NCI-H2196 treated with DMSO at 0.1 percent for 48 hours (cell line): ENCODE results near the gene RDH8.

ENCODE experiments used
- DNase-seq: peaks from one replicate; lab custom pipeline; 2025; ENCODE audit not compliant: unreplicated experiment; lab: John Stamatoyannopoulos, UW

Gene RDH8, protein sequence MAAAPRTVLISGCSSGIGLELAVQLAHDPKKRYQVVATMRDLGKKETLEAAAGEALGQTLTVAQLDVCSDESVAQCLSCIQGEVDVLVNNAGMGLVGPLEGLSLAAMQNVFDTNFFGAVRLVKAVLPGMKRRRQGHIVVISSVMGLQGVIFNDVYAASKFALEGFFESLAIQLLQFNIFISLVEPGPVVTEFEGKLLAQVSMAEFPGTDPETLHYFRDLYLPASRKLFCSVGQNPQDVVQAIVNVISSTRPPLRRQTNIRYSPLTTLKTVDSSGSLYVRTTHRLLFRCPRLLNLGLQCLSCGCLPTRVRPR

DNA sequence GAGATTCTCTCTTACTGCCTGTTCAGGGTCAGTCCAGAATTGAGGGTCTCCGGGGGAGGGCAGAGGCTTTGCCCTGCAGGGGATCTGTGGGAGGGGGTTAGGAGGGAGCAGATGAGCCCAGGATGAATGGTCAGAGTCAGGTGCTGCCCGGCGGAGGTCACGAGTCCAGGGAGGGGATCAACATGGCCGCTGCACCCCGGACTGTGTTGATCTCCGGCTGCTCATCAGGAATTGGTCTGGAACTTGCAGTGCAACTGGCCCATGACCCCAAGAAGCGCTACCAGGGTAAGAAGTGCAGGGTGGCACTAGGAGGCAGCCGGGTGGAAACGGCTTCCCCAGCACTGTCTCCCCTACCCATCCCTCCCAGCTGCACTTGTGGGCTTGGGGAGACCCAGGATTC lies at the start of gene RDH8:
RDH8 (plus strand) TSS at position 168 of the 400 bp plus-strand sequence; CDS start at position 183, 15 bp downstream.
- DNase-seq = no peak

- DNase-seq = no peak
Measured at GRCh38 chr19:9966024-9966423, 47.3 kb upstream of the RDH8 start.

GRCh38 chr19:9966448-9966847 lies 46.8 kb upstream of the RDH8 start:
- no peak for DNase-seq

DNA sequence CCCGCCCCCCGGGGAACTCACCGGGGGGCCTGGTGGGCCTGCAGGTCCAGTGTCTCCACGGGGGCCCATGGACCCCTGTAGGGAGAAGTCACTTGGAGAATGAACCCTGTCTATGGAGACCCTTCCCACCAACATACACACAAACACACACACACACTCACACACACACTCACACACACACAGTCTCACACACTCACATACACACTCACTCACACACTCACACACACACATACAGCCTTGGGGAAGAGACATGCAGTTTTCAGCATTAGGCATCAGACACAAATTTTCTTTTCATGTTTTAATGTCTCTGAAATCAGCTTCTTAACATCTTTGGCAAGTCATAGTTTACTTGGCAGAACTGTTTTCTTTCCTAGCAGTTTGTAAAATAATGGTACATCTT lies 46.0 kb upstream of the RDH8 start:
- no peak for DNase-seq

DNA sequence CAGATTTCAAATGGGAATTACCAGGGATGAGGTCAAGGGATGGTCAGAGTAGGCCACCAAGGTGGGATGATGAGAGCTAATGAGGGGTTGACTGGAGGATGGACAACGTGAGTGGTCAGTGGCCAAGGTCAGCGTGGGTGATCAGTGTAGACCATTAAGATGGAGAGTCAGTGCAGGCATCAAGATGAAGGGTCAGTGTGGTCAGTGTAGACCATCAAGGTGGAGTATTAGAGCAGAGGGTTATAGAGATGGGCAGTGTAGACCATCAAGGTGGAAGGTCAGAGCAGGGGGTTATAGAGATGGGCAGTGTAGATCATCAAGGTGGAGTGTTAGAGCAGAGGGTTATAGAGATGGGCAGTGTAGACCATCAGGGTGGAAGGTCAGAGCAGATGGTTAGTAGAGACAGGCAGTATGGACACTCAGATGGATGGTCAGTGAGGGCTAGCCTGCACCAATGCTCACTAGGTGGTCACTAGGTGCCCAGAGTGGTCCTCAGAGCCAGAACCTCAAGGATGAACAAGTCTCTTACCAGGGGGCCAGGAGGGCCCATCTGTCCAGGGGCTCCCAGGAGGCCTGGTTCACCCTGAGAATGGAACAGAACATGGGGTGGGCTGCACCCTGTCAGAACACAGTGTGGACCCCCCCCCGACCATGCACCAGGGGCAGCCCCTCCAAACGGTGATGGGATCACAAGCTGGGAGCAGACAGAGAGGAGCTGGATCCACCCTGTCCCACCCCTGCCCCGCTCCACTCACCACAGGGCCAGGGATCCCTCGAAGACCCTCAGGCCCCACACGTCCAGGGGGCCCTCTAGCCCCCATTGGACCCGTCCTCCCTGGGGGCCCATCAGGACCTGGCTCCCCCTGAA lies 44.2 kb upstream of the RDH8 start:
- no peak for DNase-seq

DNA sequence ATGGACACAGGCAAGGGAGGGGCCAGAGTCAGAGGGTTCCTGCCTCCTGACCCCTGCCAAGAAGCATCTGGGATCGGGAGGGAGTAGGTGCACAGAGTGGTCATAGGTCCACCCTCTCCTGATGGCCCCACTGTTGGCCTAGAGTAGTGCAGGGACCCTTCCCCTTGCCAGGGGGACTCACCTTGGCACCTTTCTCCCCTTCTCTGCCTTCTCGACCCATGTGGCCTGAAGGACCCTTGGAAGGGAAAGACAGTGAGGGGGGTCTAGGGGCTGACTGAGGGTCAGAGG lies 43.7 kb upstream of the RDH8 start:
- DNase-seq = no peak

DNA sequence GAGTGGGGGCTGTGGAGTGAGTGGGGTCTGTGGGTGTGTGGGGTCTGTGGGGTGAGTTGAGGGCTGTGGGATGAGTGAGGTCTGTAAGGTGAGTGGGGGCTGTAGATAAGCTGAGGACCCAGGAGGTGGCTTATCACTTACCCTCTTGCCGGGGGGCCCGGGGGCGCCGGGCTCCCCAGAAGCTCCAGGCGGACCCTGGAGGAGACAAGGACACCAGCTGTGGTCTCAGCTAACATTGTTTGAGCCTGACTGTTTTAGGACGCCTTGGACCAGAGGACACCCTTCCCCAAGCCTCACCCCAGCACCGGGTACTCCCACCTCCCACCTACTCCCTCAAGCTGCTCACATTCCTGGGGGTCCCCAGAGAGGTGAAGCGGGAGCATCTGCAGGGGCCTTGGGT lies 42.8 kb upstream of the RDH8 start:
- no peak for DNase-seq

DNA sequence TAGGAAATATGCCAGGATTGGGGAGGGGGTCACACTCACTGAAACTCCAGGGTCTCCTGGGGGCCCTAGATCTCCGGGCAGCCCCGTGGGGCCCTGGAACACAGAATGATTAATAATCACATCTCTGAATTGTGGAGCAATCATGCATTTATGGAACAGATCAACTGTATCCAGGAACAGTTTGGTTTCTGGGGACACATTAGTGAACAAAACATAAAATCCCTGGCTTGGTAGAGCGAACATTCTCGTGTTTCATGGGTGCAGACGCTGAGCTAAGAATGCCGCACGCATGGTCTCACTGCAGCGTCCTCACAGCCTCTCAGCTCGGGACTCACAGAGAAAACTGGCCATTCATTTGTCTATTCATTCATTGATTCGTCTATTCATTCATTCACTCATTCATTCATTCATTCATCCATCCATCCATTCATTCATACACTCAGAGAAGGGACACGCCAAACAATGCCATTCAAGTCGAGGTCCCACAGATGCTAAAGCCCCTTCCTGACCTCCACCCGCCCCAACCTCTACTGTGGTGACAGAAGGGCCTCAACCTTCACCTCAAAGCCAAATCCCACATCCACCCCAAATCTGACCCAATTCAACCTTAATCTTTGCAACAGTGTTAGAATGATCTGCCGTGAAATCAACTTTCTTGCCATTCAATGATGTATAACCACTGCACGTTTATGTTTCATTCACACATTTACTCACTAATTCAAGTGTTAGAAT lies 42.0 kb upstream of the RDH8 start:
- no peak for DNase-seq

DNA sequence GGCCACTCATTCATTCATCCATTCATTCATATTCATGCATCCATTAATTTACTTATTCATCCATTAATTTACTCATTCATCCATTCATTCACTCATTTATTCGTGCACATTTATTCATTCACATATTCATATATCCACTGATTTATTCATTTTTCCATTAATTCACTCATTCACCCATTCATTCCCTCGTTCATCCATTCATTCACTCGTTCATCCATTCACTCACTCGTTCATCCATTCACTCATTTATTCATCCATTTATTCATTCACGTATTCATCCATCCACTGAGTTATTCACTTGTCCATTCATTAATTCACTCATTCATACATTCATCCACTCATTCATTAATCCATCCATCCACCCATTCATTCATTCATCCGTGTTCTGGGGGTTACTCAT lies 41.2 kb upstream of the RDH8 start:
- no peak for DNase-seq

- DNase-seq = no peak
Measured at GRCh38 chr19:9981406-9982260, 31.6 kb upstream of the RDH8 start.

GRCh38 chr19:9986787-9987281 lies 26.4 kb upstream of the RDH8 start:
- DNase-seq = no peak

DNA sequence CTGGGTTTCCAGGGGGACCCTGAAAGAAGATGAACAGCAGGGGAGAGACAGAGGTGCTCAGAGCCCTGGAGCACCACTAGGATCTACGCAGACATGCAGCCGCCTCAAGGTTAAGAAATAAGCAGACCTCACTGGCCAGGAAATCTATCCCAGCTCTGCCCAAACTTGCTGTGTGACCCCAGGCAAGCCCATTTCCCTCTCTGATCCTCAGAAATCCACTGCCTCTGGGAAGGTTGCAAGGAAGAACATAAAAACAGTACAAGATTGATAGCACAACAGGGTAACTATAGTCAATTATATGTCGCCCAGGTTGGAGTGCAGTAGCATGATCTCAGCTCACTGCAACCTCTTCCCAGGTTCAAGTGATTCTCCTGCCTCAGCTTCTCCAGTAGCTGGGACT lies 23.8 kb upstream of the RDH8 start:
- no peak for DNase-seq

DNA sequence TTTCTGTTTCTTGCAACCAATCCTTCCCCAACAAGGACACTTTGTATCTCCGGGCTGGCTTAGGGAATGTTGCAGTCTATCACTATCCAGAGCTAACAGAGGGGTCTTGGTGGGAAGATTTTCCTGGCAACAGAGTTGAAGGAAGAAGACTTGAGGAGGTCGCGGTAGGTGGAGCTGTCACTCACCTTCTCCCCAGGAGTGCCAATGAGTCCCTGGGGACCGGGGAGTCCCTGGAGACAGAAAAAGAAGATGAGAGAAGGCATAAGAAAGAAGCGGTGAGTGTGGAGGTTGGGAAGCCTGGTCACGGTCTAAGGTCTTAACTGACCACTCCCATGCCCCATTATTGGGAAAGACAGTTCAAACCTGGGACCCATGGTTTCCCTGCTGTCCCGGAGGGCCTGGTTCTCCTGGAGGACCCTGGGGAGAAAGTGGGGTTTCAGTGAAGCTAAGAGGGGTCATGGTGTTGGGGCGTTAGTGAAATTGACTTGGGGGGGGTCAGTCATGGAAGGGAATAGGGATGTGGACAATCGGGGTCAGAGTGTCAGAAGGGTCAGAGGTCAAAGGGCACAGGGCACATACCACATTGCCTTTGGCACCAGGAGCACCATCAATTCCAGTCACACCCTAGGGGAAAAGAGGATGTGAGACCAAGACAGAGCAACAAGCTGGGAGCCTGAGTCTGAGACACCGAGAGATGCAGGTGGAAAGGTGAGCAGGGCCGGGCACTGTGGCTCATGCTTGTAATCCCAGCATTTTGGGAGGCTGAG lies 21.7 kb upstream of the RDH8 start:
- no peak for DNase-seq

- no peak for DNase-seq
Measured at GRCh38 chr19:9995084-9995483, 18.2 kb upstream of the RDH8 start.

DNA sequence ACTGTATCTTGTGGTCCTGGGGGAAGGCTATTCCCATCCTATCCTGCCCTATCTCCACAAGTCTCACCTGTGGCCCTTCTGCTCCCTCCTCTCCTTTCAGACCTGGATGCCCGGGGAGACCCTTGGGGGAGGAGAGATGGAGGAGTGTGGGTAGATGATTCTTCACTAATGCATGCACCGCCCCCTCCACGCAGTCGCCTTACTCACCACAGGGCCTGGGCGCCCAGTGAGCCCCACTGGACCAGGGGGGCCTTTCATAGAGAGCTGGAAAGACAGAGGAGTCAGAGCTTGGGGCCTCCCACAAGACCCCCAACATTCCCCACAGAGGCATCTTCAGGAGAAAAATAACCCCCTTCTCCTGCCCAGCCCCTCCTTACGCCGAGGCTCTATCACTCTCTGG lies 17.3 kb upstream of the RDH8 start:
- no peak for DNase-seq

GRCh38 chr19:9996541-9996940 lies 16.7 kb upstream of the RDH8 start:
- no peak for DNase-seq

DNA sequence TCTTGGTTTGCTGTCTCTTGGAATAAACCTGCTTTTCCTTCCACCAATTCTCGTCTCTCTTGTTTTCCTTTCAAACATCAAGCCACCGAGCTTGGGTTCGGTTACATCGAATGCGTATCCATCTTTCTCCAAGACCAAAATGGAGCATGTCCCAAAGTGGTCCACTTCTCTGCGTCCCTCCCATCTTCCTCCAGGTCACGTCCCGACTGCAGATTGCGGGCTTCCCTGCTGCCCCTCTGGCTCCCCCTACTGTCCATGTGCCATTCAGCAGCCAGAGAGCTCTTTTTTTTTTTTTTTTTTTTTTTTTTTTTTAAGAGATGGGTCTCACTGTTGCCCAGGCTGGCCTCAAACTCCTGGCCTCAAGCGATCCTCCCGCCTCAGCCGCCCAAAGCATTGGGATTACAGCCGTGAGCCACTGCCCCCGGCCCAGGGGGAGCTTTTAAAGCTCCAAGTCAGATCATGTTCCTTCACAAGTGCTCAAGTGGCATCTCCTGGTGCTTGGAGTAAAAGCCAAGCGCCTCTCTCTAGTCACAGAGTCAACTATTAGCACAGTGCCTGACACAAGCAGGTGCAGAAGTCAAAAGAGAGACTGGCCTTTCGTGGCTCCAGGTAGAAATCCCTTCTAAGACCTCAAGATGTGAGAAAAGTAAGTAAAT lies 13.0 kb upstream of the RDH8 start:
- DNase-seq = peak; percentile 5

DNA sequence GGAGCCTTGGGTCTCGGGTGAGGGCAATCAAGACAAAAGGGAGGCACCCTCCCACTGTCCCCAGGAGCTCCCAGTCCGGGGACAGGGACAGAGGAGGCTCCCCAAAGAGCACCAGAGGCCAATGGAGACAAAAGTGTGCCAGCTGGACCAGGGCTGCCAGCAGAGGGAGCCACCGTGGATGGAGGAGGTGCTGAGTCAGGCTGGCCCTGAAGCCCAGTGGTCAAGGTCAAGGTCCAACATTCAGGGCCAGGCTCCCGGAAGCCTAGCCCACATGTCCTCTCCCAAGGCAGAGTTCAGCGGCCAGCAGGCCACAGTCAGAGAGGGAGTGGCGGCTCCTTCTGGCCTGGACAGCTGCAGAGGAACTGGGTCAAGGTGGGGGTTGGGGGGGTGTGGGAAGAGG lies 11.4 kb upstream of the RDH8 start:
- DNase-seq = no peak

GRCh38 chr19:10003271-10003670 lies 10.0 kb upstream of the RDH8 start:
- no peak for DNase-seq

- no peak for DNase-seq
Measured at GRCh38 chr19:10004617-10005016, 8.7 kb upstream of the RDH8 start.
